Skeletal muscle satellite cell (primary cell): ENCODE results near the gene HPSE.
"Not testable (repeated sequence)": the region's sequence is repeated elsewhere in the genome, so short reads cannot be mapped to it uniquely, and the experiment has no call there.

Experiments used
- H3K27me3 ChIP-seq: 2 replicates; pipeline ENCODE4 v1.7.0; 2013; ENCODE audit warnings: low read length; ENCODE audit not compliant: control insufficient read depth, insufficient read depth
- H3K36me3 ChIP-seq: 2 replicates; pipeline ENCODE4 v1.7.0; 2013; ENCODE audit warnings: mild to moderate bottlenecking, control low read depth, low read length; ENCODE audit not compliant: insufficient read depth
- H3K4me1 ChIP-seq: 2 replicates; pipeline ENCODE4 v1.7.0; 2013; ENCODE audit warnings: low read length; ENCODE audit not compliant: control insufficient read depth, insufficient read depth
- H3K4me2 ChIP-seq: 2 replicates; pipeline ENCODE4 v1.7.0; 2013; ENCODE audit warnings: mild to moderate bottlenecking, low read length
- H3K4me3 ChIP-seq: 2 replicates; pipeline ENCODE4 v1.7.0; 2013; ENCODE audit warnings: low read length
- H3K9ac ChIP-seq: 2 replicates; pipeline ENCODE4 v1.7.0; 2013; ENCODE audit warnings: mild to moderate bottlenecking, low read depth, low read length, moderate library complexity
- H3K9me3 ChIP-seq: replicated peaks from 2 replicates; pipeline ENCODE4 v1.7.0; 2013; ENCODE audit warnings: mild to moderate bottlenecking, control low read depth, low read length

HPSE gene

GRCh38 chr4:83276299-83277040, 58.2 kb downstream of the HPSE start:
- Histone ChIP-seq H3K4me3 (no peak overlapping the region), H3K36me3 (peaks cover 7% of the 10 kb centered on the region), H3K4me1 (no peaks in the 10 kb centered on the region), H3K9ac (no peak overlapping the region), H3K9me3 (no peaks in the 10 kb centered on the region), H3K27me3 (no peaks in the 10 kb centered on the region), H3K4me2 (no peak overlapping the region)

- H3K27me3 ChIP-seq, H3K4me1 ChIP-seq, H3K9me3 ChIP-seq, H3K36me3 ChIP-seq, H3K4me3 ChIP-seq, H3K9ac ChIP-seq, H3K4me2 ChIP-seq: not testable (repeated sequence)
Measured at GRCh38 chr4:83273926-83274325, 60.7 kb downstream of the HPSE start.

- H3K36me3 ChIP-seq: peaks cover 7% of the 10 kb centered on the region
- no peak overlapping the region for H3K9ac ChIP-seq
- H3K4me2 ChIP-seq: no peak overlapping the region
- H3K4me3 ChIP-seq: no peak overlapping the region
- H3K9me3 ChIP-seq: no peaks in the 10 kb centered on the region
- H3K27me3 ChIP-seq: no peaks in the 10 kb centered on the region
- H3K4me1 ChIP-seq: peaks cover 10% of the 10 kb centered on the region
Measured at GRCh38 chr4:83272900-83273299, 61.7 kb downstream of the HPSE start.

GRCh38 chr4:83269256-83269655, 65.4 kb downstream of the HPSE start:
- H3K27me3 ChIP-seq: no peaks in the 10 kb centered on the region
- no peak overlapping the region for H3K9ac ChIP-seq
- H3K4me2 ChIP-seq: no peak overlapping the region
- H3K9me3 ChIP-seq: no peaks in the 10 kb centered on the region
- H3K4me3 ChIP-seq: no peak overlapping the region
- peaks cover 19% of the 10 kb centered on the region for H3K4me1 ChIP-seq
- peaks cover 7% of the 10 kb centered on the region for H3K36me3 ChIP-seq

GRCh38 chr4:83268491-83268890, 66.2 kb downstream of the HPSE start:
- no peak overlapping the region for H3K4me2 ChIP-seq
- H3K4me1 ChIP-seq: peaks cover 19% of the 10 kb centered on the region
- no peak overlapping the region for H3K4me3 ChIP-seq
- H3K9ac ChIP-seq: no peak overlapping the region
- peaks cover 7% of the 10 kb centered on the region for H3K36me3 ChIP-seq
- H3K9me3 ChIP-seq: no peaks in the 10 kb centered on the region
- H3K27me3 ChIP-seq: no peaks in the 10 kb centered on the region

- Histone ChIP-seq H3K36me3 (peaks cover 7% of the 10 kb centered on the region), H3K4me2 (no peak overlapping the region), H3K9me3 (no peaks in the 10 kb centered on the region), H3K4me3 (no peak overlapping the region), H3K27me3 (no peaks in the 10 kb centered on the region), H3K9ac (no peak overlapping the region), H3K4me1 (peaks cover 19% of the 10 kb centered on the region)
Measured at GRCh38 chr4:83267830-83268475, 66.7 kb downstream of the HPSE start.

- H3K4me2 ChIP-seq: peak overlapping the region; percentile 14
- H3K9ac ChIP-seq: no peak overlapping the region
- H3K4me3 ChIP-seq: no peak overlapping the region
- H3K27me3 ChIP-seq: no peaks in the 10 kb centered on the region
- no peaks in the 10 kb centered on the region for H3K9me3 ChIP-seq
- H3K36me3 ChIP-seq: peaks cover 7% of the 10 kb centered on the region
- peaks cover 19% of the 10 kb centered on the region for H3K4me1 ChIP-seq
Measured at GRCh38 chr4:83267121-83267829, 67.4 kb downstream of the HPSE start.

- peaks cover 19% of the 10 kb centered on the region for H3K4me1 ChIP-seq
- no peaks in the 10 kb centered on the region for H3K9me3 ChIP-seq
- H3K9ac ChIP-seq: no peak overlapping the region
- peak overlapping the region; percentile 14 for H3K4me2 ChIP-seq
- peaks cover 7% of the 10 kb centered on the region for H3K36me3 ChIP-seq
- no peak overlapping the region for H3K4me3 ChIP-seq
- no peaks in the 10 kb centered on the region for H3K27me3 ChIP-seq
Measured at GRCh38 chr4:83266689-83267088, 68.0 kb downstream of the HPSE start.

GRCh38 chr4:83263106-83263505, 71.5 kb downstream of the HPSE start:
- Histone ChIP-seq H3K36me3 (no peaks in the 10 kb centered on the region), H3K4me2 (no peak overlapping the region), H3K27me3 (no peaks in the 10 kb centered on the region), H3K4me3 (no peak overlapping the region), H3K9ac (no peak overlapping the region), H3K9me3 (no peaks in the 10 kb centered on the region), H3K4me1 (peaks cover 25% of the 10 kb centered on the region)

GRCh38 chr4:83262682-83263081, 72.0 kb downstream of the HPSE start:
- no peak overlapping the region for H3K9ac ChIP-seq
- H3K9me3 ChIP-seq: no peaks in the 10 kb centered on the region
- H3K4me3 ChIP-seq: no peak overlapping the region
- H3K27me3 ChIP-seq: no peaks in the 10 kb centered on the region
- no peak overlapping the region for H3K4me2 ChIP-seq
- peaks cover 25% of the 10 kb centered on the region for H3K4me1 ChIP-seq
- H3K36me3 ChIP-seq: no peaks in the 10 kb centered on the region

GRCh38 chr4:83261307-83261706, 73.3 kb downstream of the HPSE start:
- H3K9ac ChIP-seq: no peak overlapping the region
- H3K36me3 ChIP-seq: no peaks in the 10 kb centered on the region
- no peaks in the 10 kb centered on the region for H3K27me3 ChIP-seq
- no peak overlapping the region for H3K4me2 ChIP-seq
- H3K4me3 ChIP-seq: no peak overlapping the region
- peaks cover 28% of the 10 kb centered on the region for H3K4me1 ChIP-seq
- no peaks in the 10 kb centered on the region for H3K9me3 ChIP-seq
